ENCODE measurements around the gene PCK1. TPM values are rescaled to one million over a fixed set of nuclear protein-coding genes. Genes with fewer than 3 reads are reported as not detected.

PCK1 gene
- total RNA-seq, 1 experiment from 2014 or later, result 0.49 TPM

DNA sequence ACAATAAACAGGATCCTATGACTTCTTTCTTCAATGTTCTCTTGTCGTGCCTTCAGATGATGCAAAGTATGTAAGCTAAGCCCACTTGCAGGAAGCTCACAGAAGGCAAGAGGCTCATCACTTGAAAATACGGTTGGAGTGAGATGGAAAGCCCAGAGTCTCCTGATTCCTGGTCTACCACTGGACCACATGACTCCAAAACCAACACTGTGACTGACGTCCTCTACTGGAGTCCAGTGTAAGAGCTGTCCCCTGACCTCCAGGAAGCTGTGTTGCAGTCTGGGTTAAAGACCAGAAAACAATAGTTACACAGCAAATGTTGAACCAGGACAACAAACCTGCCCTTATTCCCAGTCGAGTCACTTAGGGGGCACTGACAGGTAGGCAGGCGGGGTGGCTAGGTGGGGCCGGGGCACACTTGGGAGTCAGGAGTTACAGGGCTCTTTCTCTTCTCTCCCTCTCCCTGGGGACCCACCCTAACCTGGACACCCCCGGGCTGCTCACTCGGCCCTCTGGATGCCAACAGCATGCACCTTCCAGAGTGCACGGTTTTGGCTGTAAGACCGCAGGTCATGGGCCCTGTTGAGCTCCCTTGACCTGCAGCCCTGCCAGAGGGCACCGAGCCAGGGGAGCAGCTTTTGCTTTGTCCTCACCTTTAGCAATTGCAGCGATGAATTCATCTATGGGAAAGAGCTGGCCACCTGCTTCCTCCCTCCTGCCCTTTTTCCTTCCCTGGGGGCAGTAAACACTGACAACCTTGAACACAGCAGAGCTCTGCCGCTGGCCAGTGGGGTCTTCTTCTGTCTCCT, 7.4 kb downstream of the PCK1 start:
- Histone ChIP-seq H2AFZ (ENCODE audit: low read depth, low read length, poor library complexity, severe bottlenecking) (no peak overlapping the region), H3K4me1 (ENCODE audit: control insufficient read depth in 1 of 2, insufficient read depth in 2 of 2, low read length in 2 of 2) (no peaks in the 10 kb centered on the region), H3K4me3 (replicated peaks in 1 of 2; ENCODE audit: low read depth in 1 of 2, low read length in 2 of 2) (no peak overlapping the region), H3K79me2 (ENCODE audit: insufficient read depth, low read length) (no peaks in the 10 kb centered on the region), H3K9ac (ENCODE audit: low read length) (no peak overlapping the region), H3K36me3 (ENCODE audit: control insufficient read depth in 1 of 2, insufficient read depth in 2 of 2, low read length in 2 of 2) (no peaks in the 10 kb centered on the region), H3K9me3 (ENCODE audit: control insufficient read depth in 1 of 2, insufficient read depth in 1 of 2, low read depth in 1 of 2, low read length in 2 of 2) (no peaks in the 10 kb centered on the region), H3K4me2 (ENCODE audit: low read length) (no peak overlapping the region), H3K27ac (ENCODE audit: low read depth, low read length) (no peak overlapping the region), H3K9me2 (ENCODE audit: insufficient read depth) (no peaks in the 10 kb centered on the region), H4K20me1 (ENCODE audit: insufficient read depth) (no peaks in the 10 kb centered on the region), H3K27me3 (ENCODE audit: insufficient read depth, low read length) (peaks cover 30% of the 10 kb centered on the region)
- intact Hi-C loops (cut with micrococcal nuclease), result no loop called here
- ChIA-PET RAD21 (ENCODE audit: low non-redundant PET in 1 of 2, low total read pairs in 2 of 2, uncharacterized antibody in 2 of 2, unreplicated experiment in 2 of 2) (no interaction called here), CTCF (interaction anchor here (0.8 to 1.0 kb wide), 2 partner anchors 41 to 70 kb away, joined by 3 read pairs; no protein-coding TSS in a partner anchor), POLR2A (no interaction called here)
- no peak for ATAC-seq
- no peak for DNase-seq (ENCODE audit: low read depth, low spot score)
- TF ChIP-seq YY1 (IDR thresholded peaks at IDR 0.05; ENCODE audit: extremely low read depth, insufficient replicate concordance, low read depth, low read length) (no peak), SRF (IDR thresholded peaks at IDR 0.05; ENCODE audit: low read depth) (no peak), POLR2A (IDR thresholded peaks at IDR 0.05; ENCODE audit: borderline replicate concordance, extremely low read depth, insufficient read depth, insufficient read length) (no peak), ZFX (IDR thresholded peaks at IDR 0.05) (no peak)
- TF ChIP-seq, protein P1, sequence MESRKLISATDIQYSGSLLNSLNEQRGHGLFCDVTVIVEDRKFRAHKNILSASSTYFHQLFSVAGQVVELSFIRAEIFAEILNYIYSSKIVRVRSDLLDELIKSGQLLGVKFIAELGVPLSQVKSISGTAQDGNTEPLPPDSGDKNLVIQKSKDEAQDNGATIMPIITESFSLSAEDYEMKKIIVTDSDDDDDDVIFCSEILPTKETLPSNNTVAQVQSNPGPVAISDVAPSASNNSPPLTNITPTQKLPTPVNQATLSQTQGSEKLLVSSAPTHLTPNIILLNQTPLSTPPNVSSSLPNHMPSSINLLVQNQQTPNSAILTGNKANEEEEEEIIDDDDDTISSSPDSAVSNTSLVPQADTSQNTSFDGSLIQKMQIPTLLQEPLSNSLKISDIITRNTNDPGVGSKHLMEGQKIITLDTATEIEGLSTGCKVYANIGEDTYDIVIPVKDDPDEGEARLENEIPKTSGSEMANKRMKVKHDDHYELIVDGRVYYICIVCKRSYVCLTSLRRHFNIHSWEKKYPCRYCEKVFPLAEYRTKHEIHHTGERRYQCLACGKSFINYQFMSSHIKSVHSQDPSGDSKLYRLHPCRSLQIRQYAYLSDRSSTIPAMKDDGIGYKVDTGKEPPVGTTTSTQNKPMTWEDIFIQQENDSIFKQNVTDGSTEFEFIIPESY (IDR thresholded peaks at IDR 0.05; ENCODE audit: extremely low read depth, insufficient replicate concordance, low read length), result no peak
- TF ChIP-seq, protein P2, sequence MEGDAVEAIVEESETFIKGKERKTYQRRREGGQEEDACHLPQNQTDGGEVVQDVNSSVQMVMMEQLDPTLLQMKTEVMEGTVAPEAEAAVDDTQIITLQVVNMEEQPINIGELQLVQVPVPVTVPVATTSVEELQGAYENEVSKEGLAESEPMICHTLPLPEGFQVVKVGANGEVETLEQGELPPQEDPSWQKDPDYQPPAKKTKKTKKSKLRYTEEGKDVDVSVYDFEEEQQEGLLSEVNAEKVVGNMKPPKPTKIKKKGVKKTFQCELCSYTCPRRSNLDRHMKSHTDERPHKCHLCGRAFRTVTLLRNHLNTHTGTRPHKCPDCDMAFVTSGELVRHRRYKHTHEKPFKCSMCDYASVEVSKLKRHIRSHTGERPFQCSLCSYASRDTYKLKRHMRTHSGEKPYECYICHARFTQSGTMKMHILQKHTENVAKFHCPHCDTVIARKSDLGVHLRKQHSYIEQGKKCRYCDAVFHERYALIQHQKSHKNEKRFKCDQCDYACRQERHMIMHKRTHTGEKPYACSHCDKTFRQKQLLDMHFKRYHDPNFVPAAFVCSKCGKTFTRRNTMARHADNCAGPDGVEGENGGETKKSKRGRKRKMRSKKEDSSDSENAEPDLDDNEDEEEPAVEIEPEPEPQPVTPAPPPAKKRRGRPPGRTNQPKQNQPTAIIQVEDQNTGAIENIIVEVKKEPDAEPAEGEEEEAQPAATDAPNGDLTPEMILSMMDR (IDR thresholded peaks at IDR 0.05 in 2 of 3, conservative IDR thresholded peaks at IDR 0.05 in 1 of 3; ENCODE audit: borderline replicate concordance in 1 of 3, insufficient read depth in 1 of 3, low read depth in 2 of 3, low read length in 2 of 3), result no peak
- no TSS peak for BruUV-seq (replicated peaks)

Measured in HCT116 (cell line).